AG04450 (cell line): ENCODE results near the gene VAV1. TPM values are rescaled to one million over a fixed set of nuclear protein-coding genes. Genes with fewer than 3 reads are reported as not detected.

Source experiments
- CTCF ChIA-PET: fragments of 300-600, 350-600 bp; formaldehyde crosslinking; extraction: SDS; loops from one replicate; lab custom pipeline; 2022; ENCODE audit warnings: antibody characterized with exemption, inconsistent platforms; lab: Charles Lee
- POLR2A ChIA-PET: fragments of 350-600 bp; formaldehyde crosslinking; extraction: SDS; loops from one replicate; lab custom pipeline; 2021; ENCODE audit warnings: antibody characterized with exemption, inconsistent platforms; lab: Yijun Ruan, JAX
- DNase-seq: peaks from one replicate; pipeline ENCODE4 v3.0.0-alpha.2; 2011; ENCODE audit warnings: low read depth, low spot score
- H3K27ac ChIP-seq: one replicate; pipeline ENCODE4 v1.5.1; 2012; ENCODE audit warnings: low read depth, low read length, control low read depth
- H3K27me3 ChIP-seq: one replicate; pipeline ENCODE4 v1.6.0; 2012; ENCODE audit warnings: low read length; ENCODE audit not compliant: control insufficient read depth, insufficient read depth
- H3K4me3 ChIP-seq: 2 replicates; pipeline ENCODE4 v1.5.1; 2011; ENCODE audit warnings: mild to moderate bottlenecking, low read depth, low read length, control low read depth
- H3K9me3 ChIP-seq: 2 replicates; pipeline ENCODE4 v1.5.1; 2012; ENCODE audit warnings: low read length; ENCODE audit not compliant: control insufficient read depth, insufficient read depth
- CTCF ChIP-seq: IDR thresholded peaks from 2 replicates; pipeline ENCODE4 v1.5.1; 2011; ENCODE audit warnings: low read depth, low read length, control low read depth, inconsistent platforms
- polyA plus RNA-seq: library from polyadenylated mRNA; depleted of rRNA; stranded (reverse); fragments of >200 nt; gene quantifications from 2 replicates; pipeline ENCODE4 v1.2.3, GENCODE V29; 2011

VAV1 gene
- polyA plus RNA-seq, 1 experiment, result not detected

- no peak for TF ChIP-seq CTCF
- no peak for DNase-seq
- CTCF ChIA-PET, result interaction anchor here (1.2 kb wide), 1 partner anchor 10 kb away, joined by 7 read pairs; no protein-coding TSS in a partner anchor
- H3K9me3 ChIP-seq, result peaks cover 10% of the 10 kb centered on the region
- no peak overlapping the region for H3K27ac ChIP-seq
- POLR2A ChIA-PET, result no interaction called here
- H3K4me3 ChIP-seq, result no peak overlapping the region
- H3K27me3 ChIP-seq, result no peaks in the 10 kb centered on the region
Measured at GRCh38 chr19:6873708-6874431, 101.4 kb downstream of the VAV1 start.

- H3K27me3 ChIP-seq, result no peaks in the 10 kb centered on the region
- ChIA-PET CTCF (no interaction called here), POLR2A (no interaction called here)
- no peak overlapping the region for H3K27ac ChIP-seq
- H3K9me3 ChIP-seq, result peaks cover 14% of the 10 kb centered on the region
- no peak for DNase-seq
- TF ChIP-seq CTCF, result no peak
- H3K4me3 ChIP-seq, result no peak overlapping the region
Measured at GRCh38 chr19:6875218-6875617, 102.7 kb downstream of the VAV1 start.

GRCh38 chr19:6876748-6877147 is 104.2 kb downstream of the VAV1 start:
- Histone ChIP-seq H3K4me3 (no peak overlapping the region), H3K27me3 (no peaks in the 10 kb centered on the region), H3K9me3 (peaks cover 14% of the 10 kb centered on the region), H3K27ac (no peak overlapping the region)
- no peak for TF ChIP-seq CTCF
- DNase-seq, result no peak
- ChIA-PET CTCF (no interaction called here), POLR2A (no interaction called here)

GRCh38 chr19:6877766-6878165 is 105.3 kb downstream of the VAV1 start:
- no peak for DNase-seq
- Histone ChIP-seq H3K27me3 (no peaks in the 10 kb centered on the region), H3K27ac (no peak overlapping the region), H3K4me3 (no peak overlapping the region), H3K9me3 (peaks cover 14% of the 10 kb centered on the region)
- ChIA-PET POLR2A (no interaction called here), CTCF (interaction anchor here (1.6 kb wide), 1 partner anchor 14 kb away, joined by 7 read pairs; no protein-coding TSS in a partner anchor)
- TF ChIP-seq CTCF, result no peak

GRCh38 chr19:6886277-6886897 is 113.9 kb downstream of the VAV1 start:
- no peak overlapping the region for H3K27ac ChIP-seq
- CTCF ChIA-PET, result no interaction called here
- peaks cover 6% of the 10 kb centered on the region for H3K9me3 ChIP-seq
- no peak for DNase-seq
- TF ChIP-seq CTCF, result no peak
- no peak overlapping the region for H3K4me3 ChIP-seq
- no peaks in the 10 kb centered on the region for H3K27me3 ChIP-seq
- POLR2A ChIA-PET, result no interaction called here
